Testis (tissue), 2 donors: ENCODE results near the gene CRELD1.

Experiments
- CTCF ChIP-seq, 3 experiments: fragments of 450-650 bp in 2 of 3; fragments of 200-600 bp in 1 of 3; sonication (generic) in 1 of 3; IDR thresholded peaks; one replicate each; pipeline ENCODE4 v1.5.1; 2016 to 2019; ENCODE audit warnings: antibody characterized with exemption in 3 of 3, mild to moderate bottlenecking in 2 of 3, moderate library complexity in 1 of 3
- POLR2A ChIP-seq: fragments of 450-650 bp; IDR thresholded peaks from one replicate; pipeline ENCODE4 v1.6.1; 2017; ENCODE audit warnings: antibody characterized with exemption, mild to moderate bottlenecking, moderate library complexity

- TF ChIP-seq POLR2A (no peak), CTCF (IDR thresholded peaks at IDR 0.05) (no peak)
Observed at GRCh38 chr3:9932535-9932842, 1.1 kb upstream of the CRELD1 start.
